OCI-LY7 (cell line): ENCODE data around the gene NUP93. TPM values are rescaled to one million over a fixed set of nuclear protein-coding genes. Genes with fewer than 3 reads are reported as not detected.

Experiments
- BruUV-seq: library from RNA; stranded (reverse); fragments of 400-500 nt; replicated peaks from 2 replicates; lab custom pipeline; 2021; lab: Mats Ljungman, UMichigan
- CTCF ChIA-PET: fragments of 300-600 bp; sonication (Branson Sonifier 250); formaldehyde crosslinking; loops from one replicate; lab custom pipeline; 2022; ENCODE audit warnings: antibody characterized with exemption; ENCODE audit not compliant: unreplicated experiment; lab: Charles Lee
- POLR2A ChIA-PET: fragments of 300-600 bp; sonication (Branson Sonifier 250); formaldehyde crosslinking; loops from one replicate; lab custom pipeline; 2022; ENCODE audit warnings: antibody characterized with exemption; lab: Charles Lee
- DNase-seq: peaks from one replicate; pipeline ENCODE4 v3.0.0-alpha.2; 2015; ENCODE audit warnings: low spot score
- H2AFZ ChIP-seq: fragments of 200-600 bp; sonication (generic), shearing (Covaris generic); 2 replicates; pipeline ENCODE4 v1.6.1; 2014; ENCODE audit warnings: mild to moderate bottlenecking, antibody characterized with exemption, low read length, moderate library complexity
- H3K27ac ChIP-seq: fragments of 200-600 bp; sonication (generic); 2 replicates; pipeline ENCODE4 v1.5.1; 2014; ENCODE audit warnings: mixed run types, low read depth, mild to moderate bottlenecking, moderate library complexity, low read length, inconsistent platforms; ENCODE audit not compliant: poor library complexity, severe bottlenecking
- H3K36me3 ChIP-seq: fragments of 200-600 bp; sonication (generic); 2 replicates; pipeline ENCODE4 v1.6.1; 2014; ENCODE audit warnings: mild to moderate bottlenecking, antibody characterized with exemption, low read length, moderate library complexity, mixed read lengths; ENCODE audit not compliant: insufficient read depth
- H3K4me1 ChIP-seq: fragments of 200-600 bp; sonication (generic); 2 replicates; pipeline ENCODE4 v1.5.1; 2014; ENCODE audit warnings: mild to moderate bottlenecking, low read length; ENCODE audit not compliant: insufficient read depth, poor library complexity, severe bottlenecking
- H3K4me2 ChIP-seq: fragments of 200-600 bp; sonication (generic); 2 replicates; pipeline ENCODE4 v1.6.1; 2014; ENCODE audit warnings: mild to moderate bottlenecking, low read length
- H3K4me3 ChIP-seq: fragments of 200-600 bp; sonication (generic); 2 replicates; pipeline ENCODE4 v1.5.1; 2014; ENCODE audit warnings: mild to moderate bottlenecking, low read depth, low read length; ENCODE audit not compliant: poor library complexity, severe bottlenecking
- H3K79me2 ChIP-seq: fragments of 200-600 bp; sonication (generic); 2 replicates; pipeline ENCODE4 v1.6.1; 2016; ENCODE audit warnings: low read depth, mild to moderate bottlenecking, low read length, moderate library complexity, mixed read lengths; ENCODE audit not compliant: insufficient read depth
- H3K9me2 ChIP-seq: fragments of 200-600 bp; sonication (generic); 2 replicates; pipeline ENCODE4 v1.6.1; 2016; ENCODE audit warnings: mild to moderate bottlenecking, low read length, mixed read lengths; ENCODE audit not compliant: insufficient read depth
- H3K9me3 ChIP-seq: fragments of 200-600 bp; sonication (generic); 2 replicates; pipeline ENCODE4 v1.6.1; 2014; ENCODE audit warnings: mild to moderate bottlenecking, mixed run types, low read length, mixed read lengths
- H4K20me1 ChIP-seq: fragments of 200-600 bp; sonication (generic); 2 replicates; pipeline ENCODE4 v1.6.1; 2014; ENCODE audit warnings: mild to moderate bottlenecking, antibody characterized with exemption, low read length, moderate library complexity, mixed read lengths; ENCODE audit not compliant: insufficient read depth
- CTCF ChIP-seq: fragments of 200-600 bp; sonication (generic); conservative IDR thresholded peaks from 2 replicates; pipeline ENCODE4 v1.5.1; 2014; ENCODE audit warnings: mild to moderate bottlenecking, antibody characterized with exemption, low read length, moderate library complexity, mixed read lengths
- EZH2phosphoT487 ChIP-seq: fragments of 200-600 bp; sonication (generic); IDR thresholded peaks from 2 replicates; pipeline ENCODE4 v1.6.1; 2018; ENCODE audit warnings: low read depth, borderline replicate concordance, mild to moderate bottlenecking, mixed run types, antibody characterized with exemption, low read length, moderate library complexity, mixed read lengths
- intact Hi-C: fragments of 100-400 bp; cut with micrococcal nuclease; formaldehyde crosslinking; loops from one replicate; pipeline ENCODE4 v1.10.0; 2022; ENCODE audit not compliant: unreplicated experiment
- total RNA-seq, 2 experiments: library from RNA; depleted of rRNA in 1 of 2; stranded (reverse); fragments of >200 nt in 1 of 2; shearing (Covaris generic) in 1 of 2; gene quantifications; 2 replicates each; pipeline ENCODE4 v1.2.3, GENCODE V29; 2014 to 2022

NUP93 gene
- total RNA-seq, 2 experiments from 2014 or later = 119 to 183 TPM

DNA sequence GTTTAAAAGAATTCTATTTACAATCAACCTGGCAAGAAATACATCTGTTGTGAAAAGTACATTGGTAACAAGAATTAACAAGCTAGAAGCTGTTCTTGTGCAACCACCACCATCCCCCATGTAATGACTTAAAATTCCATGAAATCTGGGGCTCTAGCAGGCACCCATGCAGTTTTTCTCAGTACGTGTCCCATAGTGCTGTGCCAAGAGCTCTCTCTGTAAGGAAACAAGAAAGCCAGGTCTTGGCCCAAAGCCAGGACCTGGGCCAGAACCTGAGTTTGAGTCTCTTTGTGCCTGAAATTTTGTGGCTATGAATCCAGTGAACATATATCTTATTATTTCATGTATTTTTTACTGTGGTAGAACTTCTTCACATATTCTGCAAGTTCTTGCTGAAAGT is 46.6 kb downstream of the NUP93 start:
- no peak overlapping the region for H3K4me3 ChIP-seq
- ChIA-PET CTCF (no interaction called here), POLR2A (no interaction called here)
- no peak overlapping the region for H3K27ac ChIP-seq
- H4K20me1 ChIP-seq = peaks cover 3% of the 10 kb centered on the region; the same call in 1 of the 2 replicates
- no peaks in the 10 kb centered on the region for H3K9me2 ChIP-seq
- 0 out of 2 replicates have a peak, but pooled peaks cover 6% of the 10 kb centered on the region for H3K36me3 ChIP-seq
- no peak overlapping the region for H2AFZ ChIP-seq
- H3K4me1 ChIP-seq = no peaks in the 10 kb centered on the region
- DNase-seq = no peak
- TF ChIP-seq CTCF (no peak), EZH2phosphoT487 (no peak)
- BruUV-seq = no TSS peak
- no peaks in the 10 kb centered on the region for H3K79me2 ChIP-seq
- intact Hi-C loops = no loop called here
- H3K4me2 ChIP-seq = no peak overlapping the region
- no peaks in the 10 kb centered on the region for H3K9me3 ChIP-seq

DNA sequence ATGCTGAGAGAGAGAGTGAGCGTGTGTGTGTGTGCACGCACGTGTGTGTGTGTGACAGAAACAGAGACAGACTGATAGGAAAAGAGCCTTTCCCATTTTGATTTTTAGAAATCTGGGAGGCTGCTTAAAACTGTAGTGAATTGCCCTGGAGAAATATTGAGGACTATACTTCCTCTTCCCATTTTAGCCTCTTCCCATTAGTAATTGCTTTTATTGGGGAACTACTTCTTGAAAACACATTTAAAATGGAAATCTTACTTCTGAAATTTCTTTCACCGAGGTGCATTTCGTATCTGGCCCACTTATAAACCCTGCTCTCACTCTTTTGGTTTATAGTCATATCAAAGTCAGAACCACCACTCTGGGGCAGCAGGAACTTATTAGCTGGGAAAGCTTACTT is 47.1 kb downstream of the NUP93 start:
- Histone ChIP-seq H3K9me2 (no peaks in the 10 kb centered on the region), H3K4me3 (no peak overlapping the region), H2AFZ (no peak overlapping the region), H3K4me2 (no peak overlapping the region), H4K20me1 (peaks cover 5% of the 10 kb centered on the region; the same call in 1 of the 2 replicates), H3K4me1 (no peaks in the 10 kb centered on the region), H3K27ac (no peak overlapping the region), H3K9me3 (no peaks in the 10 kb centered on the region), H3K79me2 (no peaks in the 10 kb centered on the region; the same call in 1 of the 2 replicates), H3K36me3 (0 out of 2 replicates have a peak, but pooled peaks cover 3% of the 10 kb centered on the region)
- CTCF ChIA-PET = no interaction called here
- BruUV-seq = no TSS peak
- DNase-seq = no peak
- TF ChIP-seq CTCF = no peak
- no peak for TF ChIP-seq EZH2phosphoT487
- intact Hi-C loops = no loop called here
- POLR2A ChIA-PET = interaction anchor here (2.0 kb wide), 1 partner anchor 11 kb away, joined by 12 read pairs; no protein-coding TSS in a partner anchor

DNA sequence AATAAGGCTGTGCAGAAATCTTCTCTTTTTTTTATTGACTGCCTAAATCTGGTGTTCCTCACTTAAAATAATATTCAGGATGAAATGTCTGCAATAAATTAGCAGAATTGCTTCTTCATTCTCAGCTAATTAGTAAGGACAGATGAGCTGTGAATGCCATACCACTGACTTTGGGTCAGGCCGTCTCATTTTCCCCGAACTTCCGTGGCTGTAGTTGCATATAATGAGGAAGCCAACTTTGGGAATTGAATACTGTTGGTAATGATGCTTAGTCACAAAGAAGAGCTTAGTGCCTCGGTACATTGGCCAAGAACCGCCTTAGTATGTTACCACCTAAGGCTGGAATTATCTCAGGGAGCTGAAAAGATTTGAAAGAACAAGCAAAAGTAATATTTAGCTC is 47.6 kb downstream of the NUP93 start:
- Histone ChIP-seq H3K79me2 (no peaks in the 10 kb centered on the region; the same call in 1 of the 2 replicates), H3K4me2 (no peak overlapping the region), H3K27ac (no peak overlapping the region), H4K20me1 (peaks cover 5% of the 10 kb centered on the region; the same call in 1 of the 2 replicates), H3K4me1 (no peaks in the 10 kb centered on the region), H3K36me3 (no peaks in the 10 kb centered on the region), H2AFZ (no peak overlapping the region), H3K4me3 (no peak overlapping the region), H3K9me3 (no peaks in the 10 kb centered on the region), H3K9me2 (no peaks in the 10 kb centered on the region)
- TF ChIP-seq CTCF = no peak
- TF ChIP-seq EZH2phosphoT487 = no peak
- intact Hi-C loops = no loop called here
- CTCF ChIA-PET = no interaction called here
- POLR2A ChIA-PET = interaction anchor here (0.8 to 2.0 kb wide), 2 partner anchors 9 to 12 kb away, joined by 3 to 12 read pairs; no protein-coding TSS in a partner anchor
- BruUV-seq = no TSS peak
- DNase-seq = no peak
